Ishikawa (cell line): ENCODE results near the gene HAGH.

Source experiments
- CEBPB ChIP-seq: IDR thresholded peaks from 2 replicates; pipeline ENCODE4 v1.6.1; 2012
- CREB1 ChIP-seq: IDR thresholded peaks from 2 replicates; pipeline ENCODE4 v1.6.1; 2012; ENCODE audit warnings: low read depth
- EGR1 ChIP-seq: IDR thresholded peaks from 2 replicates; pipeline ENCODE4 v1.6.1; 2012
- EP300 ChIP-seq: IDR thresholded peaks from 2 replicates; pipeline ENCODE4 v1.6.1; 2012; ENCODE audit warnings: borderline replicate concordance
- FOXM1 ChIP-seq: IDR thresholded peaks from 2 replicates; pipeline ENCODE4 v1.6.1; 2012; ENCODE audit warnings: low read depth, borderline replicate concordance
- NFIC ChIP-seq: IDR thresholded peaks from 2 replicates; pipeline ENCODE4 v1.6.1; 2012
- RAD21 ChIP-seq: IDR thresholded peaks from 2 replicates; pipeline ENCODE4 v1.6.1; 2012; ENCODE audit warnings: low read depth
- TAF1 ChIP-seq: IDR thresholded peaks from 2 replicates; pipeline ENCODE4 v1.6.1; 2012; ENCODE audit warnings: low read depth, mild to moderate bottlenecking
- TEAD4 ChIP-seq: IDR thresholded peaks from 2 replicates; pipeline ENCODE4 v1.6.1; 2012
- YY1 ChIP-seq: IDR thresholded peaks from 2 replicates; pipeline ENCODE4 v1.6.1; 2012; ENCODE audit warnings: low read depth
- ZBTB7A ChIP-seq: IDR thresholded peaks from 2 replicates; pipeline ENCODE4 v1.6.1; 2012; ENCODE audit warnings: low read depth
- TF ChIP-seq, protein P1 (sequence below): IDR thresholded peaks from 2 replicates; pipeline ENCODE4 v1.6.1; 2012
- TF ChIP-seq, protein P2 (sequence below): IDR thresholded peaks from 2 replicates; pipeline ENCODE4 v1.6.1; 2012
- TF ChIP-seq, protein P3 (sequence below): IDR thresholded peaks from 2 replicates; pipeline ENCODE4 v1.6.1; 2012; ENCODE audit warnings: low read depth, mild to moderate bottlenecking

DNA sequence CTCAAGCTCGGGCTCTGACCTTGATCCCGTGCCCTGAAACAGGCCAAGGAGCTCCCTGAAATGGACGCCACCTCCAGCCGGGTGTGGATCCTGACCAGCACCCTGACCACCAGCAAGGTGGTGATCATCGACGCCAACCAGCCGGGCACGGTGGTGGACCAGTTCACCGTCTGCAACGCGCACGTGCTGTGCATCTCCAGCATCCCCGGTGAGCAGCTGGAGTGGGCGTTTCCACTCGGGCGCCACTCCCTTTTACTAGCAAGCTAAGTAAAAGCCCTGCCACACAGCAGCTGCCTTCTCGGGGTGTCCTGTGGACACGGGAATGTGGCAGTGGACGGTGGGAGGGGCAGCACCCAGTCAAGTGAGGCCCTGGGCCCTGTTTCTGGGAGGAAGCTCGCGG is 61.7 kb downstream of the HAGH start:
- TF ChIP-seq, protein P1, sequence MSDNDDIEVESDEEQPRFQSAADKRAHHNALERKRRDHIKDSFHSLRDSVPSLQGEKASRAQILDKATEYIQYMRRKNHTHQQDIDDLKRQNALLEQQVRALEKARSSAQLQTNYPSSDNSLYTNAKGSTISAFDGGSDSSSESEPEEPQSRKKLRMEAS, result no peak
- TF ChIP-seq EGR1 (no peak), RAD21 (no peak), TAF1 (no peak), CREB1 (no peak), CEBPB (no peak), NFIC (no peak), EP300 (no peak), YY1 (no peak), ZBTB7A (no peak), TEAD4 (no peak), FOXM1 (no peak)
- TF ChIP-seq, protein P2, sequence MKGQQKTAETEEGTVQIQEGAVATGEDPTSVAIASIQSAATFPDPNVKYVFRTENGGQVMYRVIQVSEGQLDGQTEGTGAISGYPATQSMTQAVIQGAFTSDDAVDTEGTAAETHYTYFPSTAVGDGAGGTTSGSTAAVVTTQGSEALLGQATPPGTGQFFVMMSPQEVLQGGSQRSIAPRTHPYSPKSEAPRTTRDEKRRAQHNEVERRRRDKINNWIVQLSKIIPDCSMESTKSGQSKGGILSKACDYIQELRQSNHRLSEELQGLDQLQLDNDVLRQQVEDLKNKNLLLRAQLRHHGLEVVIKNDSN, result no peak
- TF ChIP-seq, protein P3, sequence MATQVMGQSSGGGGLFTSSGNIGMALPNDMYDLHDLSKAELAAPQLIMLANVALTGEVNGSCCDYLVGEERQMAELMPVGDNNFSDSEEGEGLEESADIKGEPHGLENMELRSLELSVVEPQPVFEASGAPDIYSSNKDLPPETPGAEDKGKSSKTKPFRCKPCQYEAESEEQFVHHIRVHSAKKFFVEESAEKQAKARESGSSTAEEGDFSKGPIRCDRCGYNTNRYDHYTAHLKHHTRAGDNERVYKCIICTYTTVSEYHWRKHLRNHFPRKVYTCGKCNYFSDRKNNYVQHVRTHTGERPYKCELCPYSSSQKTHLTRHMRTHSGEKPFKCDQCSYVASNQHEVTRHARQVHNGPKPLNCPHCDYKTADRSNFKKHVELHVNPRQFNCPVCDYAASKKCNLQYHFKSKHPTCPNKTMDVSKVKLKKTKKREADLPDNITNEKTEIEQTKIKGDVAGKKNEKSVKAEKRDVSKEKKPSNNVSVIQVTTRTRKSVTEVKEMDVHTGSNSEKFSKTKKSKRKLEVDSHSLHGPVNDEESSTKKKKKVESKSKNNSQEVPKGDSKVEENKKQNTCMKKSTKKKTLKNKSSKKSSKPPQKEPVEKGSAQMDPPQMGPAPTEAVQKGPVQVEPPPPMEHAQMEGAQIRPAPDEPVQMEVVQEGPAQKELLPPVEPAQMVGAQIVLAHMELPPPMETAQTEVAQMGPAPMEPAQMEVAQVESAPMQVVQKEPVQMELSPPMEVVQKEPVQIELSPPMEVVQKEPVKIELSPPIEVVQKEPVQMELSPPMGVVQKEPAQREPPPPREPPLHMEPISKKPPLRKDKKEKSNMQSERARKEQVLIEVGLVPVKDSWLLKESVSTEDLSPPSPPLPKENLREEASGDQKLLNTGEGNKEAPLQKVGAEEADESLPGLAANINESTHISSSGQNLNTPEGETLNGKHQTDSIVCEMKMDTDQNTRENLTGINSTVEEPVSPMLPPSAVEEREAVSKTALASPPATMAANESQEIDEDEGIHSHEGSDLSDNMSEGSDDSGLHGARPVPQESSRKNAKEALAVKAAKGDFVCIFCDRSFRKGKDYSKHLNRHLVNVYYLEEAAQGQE, result no peak
